Cortex of kidney (tissue), 1 donor: Measurements from ENCODE around the gene EHD1.

ENCODE experiments used
- DNase-seq: peaks from one replicate; lab custom pipeline; 2025; lab: John Stamatoyannopoulos, UW

The EHD1 gene

GRCh38 chr11:64842851-64843685 is 35.4 kb downstream of the EHD1 start:
- no peak for DNase-seq

- no peak for DNase-seq
Measured at GRCh38 chr11:64842366-64842759, 36.1 kb downstream of the EHD1 start.

- DNase-seq: no peak
Measured at GRCh38 chr11:64841592-64842365, 36.6 kb downstream of the EHD1 start.

GRCh38 chr11:64839887-64840782 is 38.3 kb downstream of the EHD1 start:
- DNase-seq: no peak

- DNase-seq: no peak
Measured at GRCh38 chr11:64839335-64839734, 39.1 kb downstream of the EHD1 start.

- no peak for DNase-seq
Measured at GRCh38 chr11:64838600-64839334, 39.7 kb downstream of the EHD1 start.

GRCh38 chr11:64837887-64838351 is 40.5 kb downstream of the EHD1 start:
- no peak for DNase-seq

- DNase-seq: no peak
Measured at GRCh38 chr11:64836448-64837072, 41.9 kb downstream of the EHD1 start.

- no peak for DNase-seq
Measured at GRCh38 chr11:64835616-64836447, 42.6 kb downstream of the EHD1 start.

- no peak for DNase-seq
Measured at GRCh38 chr11:64834723-64835615, 43.5 kb downstream of the EHD1 start.

- no peak for DNase-seq
Measured at GRCh38 chr11:64834031-64834722, 44.2 kb downstream of the EHD1 start.

- DNase-seq: no peak
Measured at GRCh38 chr11:64833509-64833908, 44.9 kb downstream of the EHD1 start.

- no peak for DNase-seq
Measured at GRCh38 chr11:64833198-64833502, 45.3 kb downstream of the EHD1 start.

- no peak for DNase-seq
Measured at GRCh38 chr11:64832467-64833197, 45.8 kb downstream of the EHD1 start.

GRCh38 chr11:64831411-64831891 is 47.0 kb downstream of the EHD1 start:
- DNase-seq: no peak

GRCh38 chr11:64829536-64830251 is 48.7 kb downstream of the EHD1 start:
- no peak for DNase-seq

GRCh38 chr11:64827451-64827839 is 51.0 kb downstream of the EHD1 start:
- no peak for DNase-seq
